HL-60 (cell line): ENCODE measurements around the gene NEDD4L.

Experiments used
- DNase-seq, 2 experiments: peaks; one replicate each; pipeline ENCODE4 v3.0.0-alpha.2; 2010 to 2020; ENCODE audit warnings: low read depth in 1 of 2, low spot score in 1 of 2
- H3K27ac ChIP-seq: fragments of 250-450 bp; sonication (Bioruptor Pico); replicated peaks from 2 replicates; pipeline ENCODE4 v1.5.1; 2020; ENCODE audit warnings: mild to moderate bottlenecking, moderate library complexity
- H3K27me3 ChIP-seq: fragments of 250-450 bp; sonication (Bioruptor Pico); 2 replicates; pipeline ENCODE4 v1.5.1; 2021; ENCODE audit warnings: mild to moderate bottlenecking, moderate library complexity; ENCODE audit not compliant: insufficient read depth, poor library complexity, severe bottlenecking
- H3K4me3 ChIP-seq: replicated peaks from 2 replicates; pipeline ENCODE4 v1.5.1; 2011; ENCODE audit warnings: mild to moderate bottlenecking, control low read depth, low read length; ENCODE audit not compliant: insufficient read depth
- CTCF ChIP-seq: IDR thresholded peaks from one replicate; pipeline ENCODE4 v1.5.1; 2011; ENCODE audit warnings: low read length, control low read depth, inconsistent platforms; ENCODE audit not compliant: insufficient read depth
- GABPA ChIP-seq: IDR thresholded peaks from 2 replicates; pipeline ENCODE4 v1.6.1; 2012; ENCODE audit warnings: low read depth
- POLR2AphosphoS5 ChIP-seq: IDR thresholded peaks from 2 replicates; pipeline ENCODE4 v1.6.1; 2012; ENCODE audit warnings: low read depth
- REST ChIP-seq: IDR thresholded peaks from 2 replicates; pipeline ENCODE4 v1.6.1; 2012; ENCODE audit warnings: low read depth; ENCODE audit not compliant: insufficient replicate concordance
- SPI1 ChIP-seq: IDR thresholded peaks from 2 replicates; pipeline ENCODE4 v1.6.1; 2012; ENCODE audit warnings: low read depth, mild to moderate bottlenecking, borderline replicate concordance

Gene NEDD4L

DNA sequence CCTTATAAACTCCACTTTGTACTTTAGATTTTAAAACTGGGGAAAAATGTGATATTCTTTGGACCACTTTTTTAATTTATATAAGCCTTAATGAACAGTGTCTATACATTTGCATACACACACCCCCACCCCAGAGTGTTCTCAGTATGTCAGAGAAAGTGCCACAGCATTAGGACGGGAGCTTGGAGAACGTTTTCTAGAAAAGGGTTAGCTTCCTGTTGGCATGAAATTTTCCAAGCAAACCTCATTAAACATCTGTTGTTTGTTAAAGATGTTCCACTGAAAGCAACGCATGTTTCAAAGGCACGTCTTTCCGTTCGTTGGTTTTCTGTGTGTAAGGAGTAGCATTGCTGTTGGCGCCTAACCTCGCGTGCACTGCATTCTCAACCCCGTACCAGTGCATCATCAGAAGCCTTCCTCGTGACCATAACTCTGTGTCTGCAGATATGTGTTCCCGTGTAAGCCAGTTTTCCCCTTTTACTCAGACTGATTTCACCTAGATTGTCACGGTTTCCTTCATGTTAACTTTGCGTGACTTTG lies 356.4 kb downstream of the NEDD4L start:
- no peak for DNase-seq
- TF ChIP-seq SPI1: no peak
- no peak for TF ChIP-seq CTCF
- no peak for TF ChIP-seq GABPA
- no peak for TF ChIP-seq REST
- TF ChIP-seq POLR2AphosphoS5: no peak
- H3K27ac ChIP-seq: no peak overlapping the region

GRCh38 chr18:58401191-58401590 lies 357.2 kb downstream of the NEDD4L start:
- no peak overlapping the region for H3K4me3 ChIP-seq
- TF ChIP-seq SPI1 (no peak), GABPA (no peak), POLR2AphosphoS5 (no peak), REST (no peak), CTCF (no peak)
- no peak overlapping the region for H3K27ac ChIP-seq
- no peak for DNase-seq
- H3K27me3 ChIP-seq: peaks cover 9% of the 10 kb centered on the region

More for the DNA sequence above, 356.4 kb downstream of the NEDD4L start:
- peaks cover 9% of the 10 kb centered on the region for H3K27me3 ChIP-seq
- H3K4me3 ChIP-seq: no peak overlapping the region

DNA sequence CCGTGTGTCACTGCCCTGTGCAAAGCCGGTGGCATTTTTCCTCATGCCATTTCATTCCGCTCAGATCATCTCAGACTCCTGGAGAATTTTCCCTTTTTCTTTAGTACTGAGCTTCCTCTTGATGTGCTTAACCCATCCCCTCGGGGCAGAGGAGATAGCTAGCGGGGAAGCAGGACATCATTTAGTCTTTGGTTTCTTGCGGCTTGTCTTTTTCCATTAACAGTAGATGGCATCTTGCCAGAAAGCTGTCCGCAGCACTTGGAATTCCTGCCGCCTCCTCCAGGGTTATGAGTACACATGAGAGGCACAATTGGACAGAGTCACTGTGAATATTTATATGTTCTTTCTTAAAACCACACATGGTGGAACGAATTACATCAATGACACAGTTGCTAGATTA lies 358.2 kb downstream of the NEDD4L start:
- DNase-seq: no peak
- no peak for TF ChIP-seq GABPA
- TF ChIP-seq POLR2AphosphoS5: no peak
- no peak for TF ChIP-seq SPI1
- TF ChIP-seq CTCF: no peak
- no peak for TF ChIP-seq REST
- Histone ChIP-seq H3K27ac (no peak overlapping the region), H3K27me3 (peaks cover 5% of the 10 kb centered on the region), H3K4me3 (no peak overlapping the region)
